GM10248 (cell line): Measurements from ENCODE around the gene EIF4E3.

ENCODE experiments used
- CTCF ChIA-PET: fragments of 300-600 bp; sonication (Branson Sonifier 250); formaldehyde crosslinking; extraction: SDS; loops from one replicate; lab custom pipeline; 2021; ENCODE audit warnings: antibody characterized with exemption; lab: Yijun Ruan, JAX
- POLR2A ChIA-PET: fragments of 350-650 bp; sonication (Branson Sonifier 250); formaldehyde crosslinking; extraction: SDS; loops from one replicate; lab custom pipeline; 2020; ENCODE audit warnings: antibody characterized with exemption; lab: Yijun Ruan, JAX
- DNase-seq: peaks from one replicate; pipeline ENCODE4 v3.0.0; 2012; ENCODE audit errors: extremely low spot score
- TF ChIP-seq, protein P1 (sequence below): IDR thresholded peaks from 2 replicates; pipeline ENCODE4 v1.5.1; 2012; ENCODE audit warnings: mild to moderate bottlenecking, low read depth; ENCODE audit errors: extremely low read depth, missing control alignments, control extremely low read depth

Gene EIF4E3

GRCh38 chr3:71628522-71628921 lies 96.7 kb downstream of the EIF4E3 start:
- TF ChIP-seq, protein P1, sequence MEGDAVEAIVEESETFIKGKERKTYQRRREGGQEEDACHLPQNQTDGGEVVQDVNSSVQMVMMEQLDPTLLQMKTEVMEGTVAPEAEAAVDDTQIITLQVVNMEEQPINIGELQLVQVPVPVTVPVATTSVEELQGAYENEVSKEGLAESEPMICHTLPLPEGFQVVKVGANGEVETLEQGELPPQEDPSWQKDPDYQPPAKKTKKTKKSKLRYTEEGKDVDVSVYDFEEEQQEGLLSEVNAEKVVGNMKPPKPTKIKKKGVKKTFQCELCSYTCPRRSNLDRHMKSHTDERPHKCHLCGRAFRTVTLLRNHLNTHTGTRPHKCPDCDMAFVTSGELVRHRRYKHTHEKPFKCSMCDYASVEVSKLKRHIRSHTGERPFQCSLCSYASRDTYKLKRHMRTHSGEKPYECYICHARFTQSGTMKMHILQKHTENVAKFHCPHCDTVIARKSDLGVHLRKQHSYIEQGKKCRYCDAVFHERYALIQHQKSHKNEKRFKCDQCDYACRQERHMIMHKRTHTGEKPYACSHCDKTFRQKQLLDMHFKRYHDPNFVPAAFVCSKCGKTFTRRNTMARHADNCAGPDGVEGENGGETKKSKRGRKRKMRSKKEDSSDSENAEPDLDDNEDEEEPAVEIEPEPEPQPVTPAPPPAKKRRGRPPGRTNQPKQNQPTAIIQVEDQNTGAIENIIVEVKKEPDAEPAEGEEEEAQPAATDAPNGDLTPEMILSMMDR: no peak
- ChIA-PET CTCF (interaction anchor here (1.1 kb wide), 1 partner anchor 43 kb away, joined by 3 read pairs; no protein-coding TSS in a partner anchor), POLR2A (no interaction called here)
- no peak for DNase-seq

DNA sequence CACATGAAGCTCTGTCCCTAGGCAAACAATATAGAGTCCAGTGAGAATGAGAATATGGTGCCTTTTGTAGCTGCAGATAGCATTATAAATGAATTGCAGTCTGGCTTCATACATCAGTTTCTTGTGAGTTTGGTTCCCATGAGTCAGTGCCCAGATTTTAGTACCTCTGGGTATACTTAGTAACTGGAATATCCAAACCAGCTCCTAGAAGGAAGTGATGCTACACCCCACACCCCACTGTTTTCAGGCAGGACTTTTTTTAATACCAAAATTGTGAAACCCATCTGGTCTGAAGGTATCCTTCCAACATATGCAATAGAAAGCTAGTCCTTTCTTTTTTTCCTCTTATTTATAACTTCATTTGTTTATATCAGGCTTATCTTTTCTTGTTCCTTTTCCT lies 99.5 kb downstream of the EIF4E3 start:
- ChIA-PET POLR2A (no interaction called here), CTCF (no interaction called here)
- DNase-seq: no peak
- TF ChIP-seq, protein P1: no peak
